IPS DF 19.7 (cell line): ENCODE data around the gene B3GAT1.

Experiments used
- DNase-seq: peaks from one replicate; pipeline ENCODE4 v3.0.0-alpha.2; 2013; ENCODE audit warnings: low read depth, low spot score

B3GAT1 gene

GRCh38 chr11:134409552-134410429, 2.3 kb downstream of the B3GAT1 start:
- DNase-seq = no peak

GRCh38 chr11:134407923-134408322, 4.1 kb downstream of the B3GAT1 start:
- DNase-seq = no peak

- DNase-seq = no peak
Observed at GRCh38 chr11:134407321-134407828, 4.7 kb downstream of the B3GAT1 start.

GRCh38 chr11:134406264-134407185, 5.5 kb downstream of the B3GAT1 start:
- no peak for DNase-seq

GRCh38 chr11:134405841-134406240, 6.2 kb downstream of the B3GAT1 start:
- no peak for DNase-seq

GRCh38 chr11:134405436-134405835, 6.6 kb downstream of the B3GAT1 start:
- no peak for DNase-seq

GRCh38 chr11:134404575-134405341, 7.3 kb downstream of the B3GAT1 start:
- DNase-seq = no peak

- DNase-seq = no peak
Observed at GRCh38 chr11:134402910-134403309, 9.1 kb downstream of the B3GAT1 start.

GRCh38 chr11:134401825-134402809, 9.9 kb downstream of the B3GAT1 start:
- no peak for DNase-seq

GRCh38 chr11:134399996-134400395, 12.0 kb downstream of the B3GAT1 start:
- DNase-seq = no peak

- DNase-seq = no peak
Observed at GRCh38 chr11:134399293-134399654, 12.8 kb downstream of the B3GAT1 start.

GRCh38 chr11:134398644-134399292, 13.3 kb downstream of the B3GAT1 start:
- no peak for DNase-seq

GRCh38 chr11:134398079-134398444, 14.0 kb downstream of the B3GAT1 start:
- DNase-seq = no peak

- DNase-seq = no peak
Observed at GRCh38 chr11:134397304-134398078, 14.6 kb downstream of the B3GAT1 start.

- DNase-seq = no peak
Observed at GRCh38 chr11:134395002-134395401, 17.0 kb downstream of the B3GAT1 start.

GRCh38 chr11:134394311-134394710, 17.7 kb downstream of the B3GAT1 start:
- DNase-seq = no peak

- no peak for DNase-seq
Observed at GRCh38 chr11:134393638-134394037, 18.4 kb downstream of the B3GAT1 start.

GRCh38 chr11:134392953-134393615, 19.0 kb downstream of the B3GAT1 start:
- no peak for DNase-seq

- no peak for DNase-seq
Observed at GRCh38 chr11:134391656-134392055, 20.4 kb downstream of the B3GAT1 start.
